ENCODE data around the gene HTT.
A peak's percentile ranks its signal among the peaks of the same experiment; 100 is the strongest.

The HTT gene

DNA sequence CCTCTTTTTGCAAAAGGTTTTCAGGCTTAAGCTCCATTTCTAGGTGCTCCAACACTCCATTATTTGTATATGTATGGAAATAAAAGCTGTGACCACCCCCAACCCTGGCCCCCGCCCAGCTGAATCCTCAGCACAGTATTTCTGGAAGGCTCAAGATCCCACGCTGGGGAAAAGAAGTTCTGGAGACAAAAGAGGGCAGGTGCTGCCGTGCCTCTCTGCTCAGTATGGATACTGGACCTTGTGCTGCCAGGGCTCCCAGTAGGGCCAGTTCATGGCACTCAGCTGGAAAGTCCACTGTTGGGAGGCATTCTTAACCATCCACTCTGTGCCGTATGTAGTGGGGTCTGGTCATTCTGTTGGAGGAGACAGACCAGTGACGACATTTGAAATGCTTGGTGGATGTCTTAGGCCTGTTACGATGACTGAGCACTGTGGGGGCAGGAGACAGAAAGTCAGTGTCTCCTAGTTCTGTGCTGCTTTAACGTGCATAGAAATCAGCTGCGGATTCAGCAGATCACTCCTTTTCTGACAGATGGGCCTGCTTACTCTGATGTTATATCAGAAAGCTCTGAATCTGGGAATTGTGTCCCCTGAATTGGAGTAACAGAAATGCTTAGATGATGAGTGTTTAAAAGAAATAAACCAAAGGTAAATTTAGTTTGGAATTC is 126.1 kb downstream of the HTT start:
- DNase-seq (ENCODE audit: low read depth), result no peak

DNA sequence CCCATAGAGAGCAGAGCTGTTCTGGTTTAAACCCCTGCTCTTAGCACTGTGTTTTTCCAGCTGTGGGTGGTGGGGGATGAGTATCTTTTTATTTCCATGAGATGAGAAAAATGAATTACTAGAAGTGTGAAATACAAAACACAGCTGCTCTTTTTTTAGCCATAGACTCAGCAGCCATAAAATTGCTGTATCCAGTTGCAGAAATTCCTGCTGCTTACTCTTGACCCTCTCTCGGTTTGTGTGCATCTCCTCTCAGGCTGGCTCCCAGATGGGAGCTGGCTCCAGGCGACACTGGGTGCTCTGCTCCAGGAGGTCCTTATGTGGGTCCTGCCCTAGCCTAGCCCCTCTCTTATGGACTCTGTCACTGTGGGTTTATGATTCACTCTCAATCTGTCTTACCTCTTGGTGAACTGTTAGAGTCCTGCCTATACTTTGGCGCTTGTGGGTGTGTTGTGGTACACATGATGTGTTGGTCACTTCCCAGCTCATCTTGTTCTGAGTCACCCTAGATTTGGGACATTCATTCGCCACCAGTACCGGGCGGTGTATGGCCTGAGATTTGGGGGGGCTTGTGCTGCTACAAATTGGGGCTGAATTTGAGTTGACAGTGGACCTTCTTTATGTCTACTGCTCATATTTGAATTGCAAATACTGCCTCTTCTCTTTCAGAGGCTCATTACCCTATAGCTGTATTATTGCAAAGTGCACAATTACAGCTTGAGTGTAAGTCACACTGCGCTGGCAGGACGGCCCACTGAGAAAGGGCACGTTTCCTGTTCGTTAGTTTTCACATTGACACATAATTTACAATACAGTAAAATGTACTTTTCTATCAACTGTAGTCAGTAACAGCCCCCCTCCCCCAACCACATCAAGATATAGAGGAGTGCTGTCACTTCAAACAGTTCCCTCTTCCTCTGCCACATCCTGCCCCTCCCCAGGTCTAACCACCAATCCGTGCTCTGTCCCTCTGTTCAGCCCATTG is 127.5 kb downstream of the HTT start:
- DNase-seq (ENCODE audit: low read depth), result peak; percentile 33

DNA sequence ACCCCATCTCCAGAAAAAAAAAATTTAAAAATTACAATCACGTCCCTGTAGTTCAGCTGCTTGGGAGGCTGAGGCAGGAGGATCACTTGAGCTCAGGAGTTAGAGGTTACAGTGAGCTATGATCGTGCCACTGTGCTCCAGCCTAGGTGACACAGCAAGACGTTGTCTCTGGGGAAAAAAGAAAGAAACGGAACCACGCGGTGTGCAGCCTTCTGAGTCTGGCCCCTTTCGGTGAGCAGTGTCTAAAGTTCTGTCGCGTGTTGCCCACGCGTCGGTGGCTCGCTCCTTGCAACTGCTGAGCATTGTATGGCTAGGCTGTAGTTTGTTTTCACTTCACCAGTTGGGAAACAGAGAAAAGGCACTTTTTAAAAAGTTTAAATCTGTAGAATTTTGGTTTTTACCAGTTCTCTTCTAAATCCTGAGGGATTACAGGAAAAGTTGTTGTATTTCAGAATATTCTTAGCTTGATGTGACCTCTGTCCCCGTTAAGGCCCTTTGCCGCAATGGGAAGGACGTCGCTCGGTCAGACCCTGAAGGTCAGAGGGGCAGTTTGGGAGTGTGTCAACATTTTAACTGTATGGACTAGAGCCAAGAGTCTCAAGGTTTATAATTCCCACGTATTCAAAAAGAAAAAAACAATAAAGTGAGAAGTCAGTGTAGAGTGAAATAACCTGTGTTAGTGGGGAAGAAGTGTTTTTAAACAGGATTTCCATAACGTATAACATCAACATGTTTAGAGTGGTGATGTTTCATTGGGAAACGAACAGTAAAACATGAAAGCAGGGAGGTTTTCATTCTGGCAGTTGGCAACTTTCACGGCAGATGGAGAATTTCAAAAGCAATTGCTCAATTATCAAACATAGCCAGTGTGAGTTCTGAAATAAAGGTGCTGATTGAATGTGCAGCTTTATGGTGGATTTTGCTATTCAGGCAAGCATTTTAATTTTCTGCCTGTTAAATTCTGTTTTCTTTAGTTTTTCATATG is 128.6 kb downstream of the HTT start:
- no peak for DNase-seq (ENCODE audit: low read depth)

DNA sequence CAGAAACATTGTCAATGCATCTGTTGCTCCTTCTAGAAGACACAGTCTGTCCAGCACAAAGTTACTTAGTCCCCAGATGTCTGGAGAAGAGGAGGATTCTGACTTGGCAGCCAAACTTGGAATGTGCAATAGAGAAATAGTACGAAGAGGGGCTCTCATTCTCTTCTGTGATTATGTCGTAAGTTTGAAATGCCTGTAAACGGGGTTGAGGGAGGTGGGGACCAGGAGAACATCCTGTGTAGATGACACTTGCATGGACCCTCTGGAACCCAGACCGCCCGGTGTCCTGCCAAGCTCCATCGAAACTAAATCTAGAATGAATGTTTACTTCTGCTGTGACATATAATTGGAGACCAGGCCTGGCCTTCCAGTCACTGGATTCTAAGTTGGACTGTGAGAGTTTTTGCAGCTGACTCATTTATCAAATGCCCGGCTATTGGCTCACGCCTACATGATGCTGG is 129.5 kb downstream of the HTT start:
- no peak for DNase-seq (ENCODE audit: low read depth)

DNA sequence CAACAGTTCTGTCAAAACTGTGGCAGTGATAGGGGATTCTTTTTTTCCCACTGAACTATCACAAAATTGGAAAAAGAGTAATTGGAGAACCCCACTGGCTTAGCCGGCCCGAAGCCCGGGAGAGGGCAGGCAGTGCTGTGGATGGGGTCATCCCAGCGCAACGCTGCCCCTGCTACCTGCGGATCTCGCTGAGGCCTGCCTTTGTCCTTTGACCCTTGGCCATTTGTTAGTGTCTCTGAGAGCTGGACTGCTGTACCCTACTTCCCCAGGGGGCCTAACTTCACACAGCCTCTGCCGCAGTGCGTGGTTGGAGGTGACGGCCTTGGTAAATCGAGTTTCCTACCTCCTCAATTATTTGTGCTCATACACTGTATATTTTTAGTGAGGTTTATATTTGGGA is 131.5 kb downstream of the HTT start:
- DNase-seq (ENCODE audit: low read depth), result no peak

DNA sequence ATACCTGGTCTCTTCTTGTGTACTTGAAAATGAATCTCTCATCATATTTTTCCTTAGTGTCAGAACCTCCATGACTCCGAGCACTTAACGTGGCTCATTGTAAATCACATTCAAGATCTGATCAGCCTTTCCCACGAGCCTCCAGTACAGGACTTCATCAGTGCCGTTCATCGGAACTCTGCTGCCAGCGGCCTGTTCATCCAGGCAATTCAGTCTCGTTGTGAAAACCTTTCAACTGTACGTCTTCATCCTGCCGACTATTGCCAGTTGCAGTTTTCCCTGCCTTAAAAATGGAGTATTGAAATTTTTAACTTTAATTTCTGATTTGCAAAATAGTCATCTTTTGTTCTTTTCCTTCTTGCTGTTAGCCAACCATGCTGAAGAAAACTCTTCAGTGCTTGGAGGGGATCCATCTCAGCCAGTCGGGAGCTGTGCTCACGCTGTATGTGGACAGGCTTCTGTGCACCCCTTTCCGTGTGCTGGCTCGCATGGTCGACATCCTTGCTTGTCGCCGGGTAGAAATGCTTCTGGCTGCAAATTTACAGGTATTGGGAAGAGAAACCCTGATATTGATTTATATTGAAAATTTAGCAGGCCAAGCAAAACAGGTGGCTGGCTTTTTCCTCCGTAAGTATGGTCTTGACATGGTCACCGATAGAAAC is 132.1 kb downstream of the HTT start:
- no peak for DNase-seq (ENCODE audit: low read depth)

DNA sequence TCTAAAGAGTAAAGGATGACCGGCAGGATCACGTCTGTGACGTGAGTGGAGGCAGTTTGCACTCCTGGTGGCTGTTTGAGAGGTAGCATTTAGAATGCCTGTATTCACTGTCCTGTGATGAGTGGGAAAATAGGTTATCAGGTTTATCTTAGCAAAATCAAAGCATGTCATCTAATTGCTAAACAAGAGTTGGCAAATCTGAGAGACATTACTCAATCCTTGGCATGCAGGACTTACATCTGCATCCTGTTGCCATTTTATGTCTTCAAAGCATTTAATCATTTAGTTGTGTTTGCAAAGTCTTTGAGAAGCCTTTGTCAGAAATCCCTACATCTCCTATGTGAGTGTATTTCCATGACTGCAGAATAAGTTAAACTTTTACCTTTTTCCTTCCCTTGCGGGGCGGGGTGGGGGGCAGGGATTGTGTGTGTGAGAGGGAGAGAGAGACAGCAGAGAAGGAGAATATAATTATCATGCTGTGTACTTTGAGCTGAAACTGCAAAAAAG is 133.1 kb downstream of the HTT start:
- no peak for DNase-seq (ENCODE audit: low read depth)

DNA sequence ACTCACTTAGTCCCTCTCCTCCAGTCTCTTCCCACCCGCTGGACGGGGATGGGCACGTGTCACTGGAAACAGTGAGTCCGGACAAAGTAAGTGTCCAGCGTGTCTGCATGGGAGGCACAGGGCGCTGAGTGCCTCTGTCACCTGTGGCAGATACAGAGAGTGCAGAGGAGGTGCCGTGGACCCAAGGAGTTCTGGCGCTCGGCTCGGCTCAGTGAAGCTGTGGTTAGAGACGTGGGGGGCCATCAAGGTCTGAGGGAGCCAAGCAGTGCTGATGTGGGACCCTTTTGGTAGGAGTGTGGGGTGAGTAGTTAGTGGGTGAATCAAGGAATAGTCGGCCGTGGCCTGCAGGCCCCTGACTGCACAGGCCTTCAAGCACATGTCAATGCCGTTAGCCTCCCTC is 134.3 kb downstream of the HTT start:
- DNase-seq (ENCODE audit: low read depth), result no peak

DNA sequence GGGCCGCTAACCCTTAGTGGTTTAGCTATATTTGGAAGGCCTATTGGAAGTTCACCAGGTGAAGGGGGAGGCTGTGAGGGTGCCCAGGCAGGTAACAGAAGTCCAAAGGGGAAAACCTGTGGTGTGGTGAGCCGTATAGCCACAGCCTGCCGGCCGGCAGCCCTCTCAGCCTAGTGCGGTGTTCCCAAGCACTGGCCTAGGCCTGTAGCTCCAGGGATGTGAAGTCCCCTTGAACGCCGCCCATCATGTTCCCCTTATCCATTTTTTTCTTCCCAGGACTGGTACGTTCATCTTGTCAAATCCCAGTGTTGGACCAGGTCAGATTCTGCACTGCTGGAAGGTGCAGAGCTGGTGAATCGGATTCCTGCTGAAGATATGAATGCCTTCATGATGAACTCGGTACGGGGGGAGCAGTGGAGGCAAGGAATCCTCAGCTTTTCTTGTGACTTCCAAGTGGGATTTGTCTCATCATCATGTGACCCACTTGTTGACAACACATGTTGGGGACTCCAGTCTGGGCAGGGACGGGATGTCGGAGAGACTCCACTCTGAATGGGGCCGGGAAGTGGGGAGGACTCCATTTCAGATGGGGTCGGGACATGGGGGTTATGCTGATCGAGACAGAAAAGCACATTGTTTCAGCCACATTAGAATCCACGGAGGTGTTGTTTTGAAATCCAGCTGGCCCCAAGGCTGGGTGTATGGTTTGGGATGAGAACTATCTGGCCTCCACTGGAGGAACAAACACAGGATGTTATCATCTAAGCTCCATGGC is 135.3 kb downstream of the HTT start:
- DNase-seq (ENCODE audit: low read depth), result no peak

DNA sequence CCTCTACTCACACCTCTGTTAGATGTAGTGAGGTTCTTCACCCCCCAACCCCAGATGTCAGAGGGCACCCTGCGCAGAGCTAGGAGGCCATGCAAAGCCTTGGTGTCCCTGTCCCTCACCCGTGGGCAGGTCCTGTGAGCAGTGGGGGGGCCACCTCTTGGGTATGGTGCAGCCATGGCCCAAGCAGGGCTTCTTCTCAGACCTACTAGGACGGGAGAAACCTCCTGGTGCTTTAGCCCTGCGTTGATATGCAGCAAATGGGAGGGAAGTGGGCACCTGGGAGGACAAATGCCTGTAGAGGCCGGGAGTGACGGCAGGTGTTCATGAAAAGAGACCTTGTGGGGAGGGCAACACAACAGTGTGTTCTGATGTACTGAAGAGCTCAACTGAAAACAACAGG is 136.0 kb downstream of the HTT start:
- no peak for DNase-seq (ENCODE audit: low read depth)

DNA sequence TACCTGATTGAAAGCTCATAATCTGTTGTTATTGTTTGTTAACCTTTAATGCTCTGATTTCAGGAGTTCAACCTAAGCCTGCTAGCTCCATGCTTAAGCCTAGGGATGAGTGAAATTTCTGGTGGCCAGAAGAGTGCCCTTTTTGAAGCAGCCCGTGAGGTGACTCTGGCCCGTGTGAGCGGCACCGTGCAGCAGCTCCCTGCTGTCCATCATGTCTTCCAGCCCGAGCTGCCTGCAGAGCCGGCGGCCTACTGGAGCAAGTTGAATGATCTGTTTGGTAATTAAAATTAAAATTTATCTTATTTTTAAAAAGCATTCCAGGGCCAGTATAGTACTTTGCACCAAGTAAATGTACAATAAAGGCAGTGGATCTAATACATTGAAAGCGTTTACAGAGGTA is 137.4 kb downstream of the HTT start:
- no peak for DNase-seq (ENCODE audit: low read depth)

DNA sequence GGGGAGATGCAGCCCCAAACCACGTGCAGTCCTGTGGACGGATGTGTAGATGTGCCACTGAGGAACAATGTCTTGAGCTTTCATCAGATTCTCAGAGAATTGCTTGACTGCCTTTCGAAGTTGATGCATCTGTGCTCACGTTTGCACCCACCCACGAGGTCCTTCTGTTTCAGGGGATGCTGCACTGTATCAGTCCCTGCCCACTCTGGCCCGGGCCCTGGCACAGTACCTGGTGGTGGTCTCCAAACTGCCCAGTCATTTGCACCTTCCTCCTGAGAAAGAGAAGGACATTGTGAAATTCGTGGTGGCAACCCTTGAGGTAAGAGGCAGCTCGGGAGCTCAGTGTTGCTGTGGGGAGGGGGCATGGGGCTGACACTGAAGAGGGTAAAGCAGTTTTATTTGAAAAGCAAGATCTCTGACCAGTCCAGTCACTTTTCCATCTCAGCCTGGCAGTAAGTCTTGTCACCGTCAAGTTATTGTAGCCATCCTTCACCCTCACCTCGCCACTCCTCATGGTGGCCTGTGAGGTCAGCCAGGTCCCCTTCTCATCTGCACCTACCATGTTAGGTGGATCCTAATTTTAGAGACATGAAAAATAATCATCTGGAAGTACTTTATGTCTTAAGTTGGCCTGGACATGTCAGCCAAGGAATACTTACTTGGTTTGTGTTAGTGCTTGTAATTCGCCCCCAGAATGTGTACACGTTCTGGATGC is 138.1 kb downstream of the HTT start:
- no peak for DNase-seq (ENCODE audit: low read depth)

DNA sequence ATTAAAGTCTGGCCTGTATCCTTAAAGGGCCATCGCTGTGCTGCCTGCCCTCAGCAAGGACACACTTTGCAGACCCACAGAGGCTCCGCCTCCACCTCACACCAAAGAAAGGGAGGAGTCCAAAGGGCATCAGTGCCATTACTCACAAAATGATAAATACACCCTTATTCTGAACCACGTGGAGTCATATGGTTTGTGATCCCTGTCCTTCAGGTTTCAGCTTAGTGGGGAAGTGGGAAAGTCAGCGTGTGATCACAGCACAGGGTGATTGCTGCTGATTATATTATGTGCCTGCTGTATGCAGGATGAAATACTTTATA is 138.6 kb downstream of the HTT start:
- DNase-seq (ENCODE audit: low read depth), result no peak

DNA sequence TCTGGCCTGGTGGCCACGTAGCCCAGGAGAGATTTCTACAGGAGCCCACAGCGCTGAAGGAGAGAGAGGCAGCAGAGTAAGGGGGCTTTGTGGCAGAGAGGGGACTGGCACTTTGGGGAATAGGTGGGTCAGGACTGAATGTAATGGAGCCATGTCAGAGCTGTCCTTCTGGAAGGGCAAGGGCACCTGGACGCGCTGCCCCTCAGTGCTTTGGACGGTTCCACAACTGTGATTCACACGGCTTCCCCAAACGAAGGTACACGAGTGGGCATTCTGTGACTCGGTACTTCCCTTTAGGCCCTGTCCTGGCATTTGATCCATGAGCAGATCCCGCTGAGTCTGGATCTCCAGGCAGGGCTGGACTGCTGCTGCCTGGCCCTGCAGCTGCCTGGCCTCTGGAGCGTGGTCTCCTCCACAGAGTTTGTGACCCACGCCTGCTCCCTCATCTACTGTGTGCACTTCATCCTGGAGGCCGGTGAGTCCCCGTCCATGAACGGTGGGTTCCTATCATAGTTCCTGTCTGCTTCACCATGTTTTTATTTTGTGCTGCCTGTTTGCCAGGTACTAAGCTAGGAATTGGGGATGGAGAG is 139.3 kb downstream of the HTT start:
- no peak for DNase-seq (ENCODE audit: low read depth)

DNA sequence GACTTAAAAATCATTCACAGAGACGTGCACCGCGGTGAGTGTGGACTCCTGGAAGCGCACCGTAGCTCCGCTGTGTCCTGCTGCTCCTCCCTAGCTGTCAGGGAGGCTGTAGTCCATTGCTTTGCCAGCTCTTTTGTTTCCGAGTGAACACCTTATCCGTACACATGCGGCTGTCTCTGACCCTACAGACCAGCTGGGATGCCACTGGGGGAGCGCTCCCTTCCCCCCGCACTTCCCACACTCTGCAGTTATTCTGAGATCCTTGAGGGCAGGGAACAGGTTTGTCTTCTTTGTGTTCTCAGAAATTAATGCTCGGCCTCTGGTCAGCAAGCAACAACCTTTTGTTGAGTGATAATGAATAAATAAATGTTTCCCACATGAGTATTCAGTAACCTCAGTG is 140.8 kb downstream of the HTT start:
- DNase-seq (ENCODE audit: low read depth), result no peak

DNA sequence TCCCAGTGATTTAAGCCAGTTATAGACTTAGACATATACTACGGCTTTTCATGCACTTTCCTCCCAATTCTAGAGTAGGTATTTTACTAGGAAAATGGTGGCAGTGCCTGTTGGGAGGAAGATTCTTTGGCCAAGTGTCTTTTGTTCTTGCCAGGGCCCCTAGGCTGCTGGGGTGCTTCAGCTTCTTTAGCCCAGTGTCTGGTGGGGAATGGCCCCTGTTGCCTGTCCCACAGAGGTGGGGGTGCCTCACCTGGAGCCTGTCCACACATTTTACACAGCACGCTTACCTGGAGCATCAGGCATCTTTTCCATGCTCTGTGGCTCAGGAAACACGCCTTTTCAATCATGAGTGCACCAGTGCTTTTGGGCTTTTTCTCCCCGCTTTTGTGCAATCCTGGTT is 141.3 kb downstream of the HTT start:
- DNase-seq (ENCODE audit: low read depth), result no peak

DNA sequence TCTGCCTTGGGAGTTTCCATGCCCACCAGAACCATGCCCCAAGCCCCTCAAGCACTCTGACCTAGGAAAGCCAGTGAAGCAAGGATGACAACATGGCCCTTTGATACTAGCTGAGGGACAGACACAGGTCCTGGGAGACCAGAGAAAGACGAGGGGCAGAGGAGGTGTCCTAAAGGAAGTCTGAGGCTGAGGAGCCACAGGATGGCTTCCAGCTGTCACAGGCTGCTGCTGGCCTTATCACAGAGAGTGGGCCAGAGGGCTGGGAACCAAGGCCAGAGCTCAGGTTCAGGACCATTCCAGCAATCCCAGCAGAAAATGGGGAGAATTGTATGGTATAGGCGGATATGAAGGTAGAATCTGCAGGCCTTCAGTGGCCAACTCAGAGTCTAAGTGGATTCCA is 142.8 kb downstream of the HTT start:
- DNase-seq (ENCODE audit: low read depth), result no peak

DNA sequence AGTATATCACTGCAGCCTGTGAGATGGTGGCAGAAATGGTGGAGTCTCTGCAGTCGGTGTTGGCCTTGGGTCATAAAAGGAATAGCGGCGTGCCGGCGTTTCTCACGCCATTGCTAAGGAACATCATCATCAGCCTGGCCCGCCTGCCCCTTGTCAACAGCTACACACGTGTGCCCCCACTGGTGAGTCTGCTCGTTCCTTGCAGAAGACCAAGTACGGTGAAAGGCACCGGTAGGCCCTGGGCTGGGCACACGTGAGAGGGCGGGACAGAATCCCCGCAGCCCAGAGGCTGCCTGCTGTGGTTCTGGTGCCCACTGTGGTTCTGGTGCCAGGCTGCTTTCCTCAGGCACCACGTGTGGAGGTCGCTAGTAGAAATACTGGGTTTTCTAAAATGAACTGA is 143.3 kb downstream of the HTT start:
- DNase-seq (ENCODE audit: low read depth), result no peak

DNA sequence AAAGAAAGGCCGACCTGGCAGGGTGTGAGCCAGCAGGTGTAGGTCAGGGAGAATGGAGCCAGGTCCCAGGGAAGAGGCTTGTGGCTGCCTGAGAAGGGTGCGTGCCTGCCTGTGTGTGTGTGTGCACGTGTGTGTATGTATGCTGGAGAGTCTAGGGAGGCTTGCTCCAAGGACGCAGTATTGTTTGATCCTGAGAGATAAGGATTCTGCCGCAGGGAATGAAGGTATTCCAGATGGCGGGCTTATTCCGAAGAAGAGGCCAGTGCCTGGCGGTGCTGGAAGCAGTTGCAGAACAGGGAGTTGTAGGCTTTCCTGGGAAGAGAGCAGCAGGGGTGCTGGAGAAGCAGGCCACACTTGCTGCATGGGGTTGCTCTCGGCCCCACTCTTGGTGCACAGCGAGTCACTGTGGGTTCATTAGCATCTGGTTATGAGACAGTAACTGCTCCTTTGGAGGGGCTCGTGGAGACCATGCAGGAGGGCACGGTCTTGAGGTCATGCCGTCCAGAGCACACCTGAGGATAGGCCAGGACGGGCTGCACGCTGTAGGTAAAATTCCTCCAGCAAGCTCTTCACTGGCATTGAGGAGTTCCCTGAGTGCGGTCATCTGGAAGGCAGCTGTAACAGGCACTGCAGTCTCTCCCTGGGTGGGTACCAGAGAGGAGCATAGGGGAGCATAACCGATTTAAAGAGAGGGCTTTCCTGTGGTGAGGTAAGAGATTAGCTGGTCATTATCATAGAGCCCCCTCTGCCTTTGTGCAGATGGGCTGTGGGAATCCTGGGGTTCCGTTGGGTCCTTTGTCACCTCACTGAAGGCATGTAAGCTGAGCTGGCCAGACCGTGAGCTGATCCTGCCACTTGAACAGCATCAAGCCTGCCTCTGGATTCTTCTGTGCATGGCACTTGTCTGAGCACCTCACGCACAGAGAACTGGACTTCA is 144.6 kb downstream of the HTT start:
- no peak for DNase-seq (ENCODE audit: low read depth)
